Measurements from ENCODE around the gene TBX4. TPM values are rescaled to one million over a fixed set of nuclear protein-coding genes. Genes with fewer than 3 reads are reported as not detected.
"Not testable (repeated sequence)": the region's sequence is repeated elsewhere in the genome, so short reads cannot be mapped to it uniquely, and the experiment has no call there.

The TBX4 gene
- total RNA-seq, 1 experiment from 2014 or later: 1.0 TPM

GRCh38 chr17:61483778-61484116, 31.5 kb downstream of the TBX4 start:
- DNase-seq (ENCODE audit: low spot score): no peak

DNA sequence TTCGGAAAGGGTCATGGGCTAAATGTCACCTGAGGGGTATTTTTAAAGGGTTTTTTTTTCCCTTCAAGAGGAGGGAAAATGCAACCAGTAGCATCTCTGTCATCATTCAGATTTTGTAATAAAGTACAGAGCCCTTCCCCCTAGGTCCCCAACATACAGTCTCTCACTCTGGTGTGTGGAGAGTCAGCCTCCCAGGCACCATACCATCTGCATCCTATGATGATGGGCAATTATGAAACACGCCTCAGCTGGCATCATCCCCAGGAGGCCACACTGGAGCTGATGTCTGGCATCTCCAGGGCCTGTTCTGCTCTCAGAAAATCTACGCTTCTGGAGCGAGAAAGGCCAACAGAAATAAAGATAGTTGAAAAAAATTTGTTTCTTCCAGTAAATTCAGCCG, 32.0 kb downstream of the TBX4 start:
- no peak for DNase-seq (ENCODE audit: low spot score)

DNA sequence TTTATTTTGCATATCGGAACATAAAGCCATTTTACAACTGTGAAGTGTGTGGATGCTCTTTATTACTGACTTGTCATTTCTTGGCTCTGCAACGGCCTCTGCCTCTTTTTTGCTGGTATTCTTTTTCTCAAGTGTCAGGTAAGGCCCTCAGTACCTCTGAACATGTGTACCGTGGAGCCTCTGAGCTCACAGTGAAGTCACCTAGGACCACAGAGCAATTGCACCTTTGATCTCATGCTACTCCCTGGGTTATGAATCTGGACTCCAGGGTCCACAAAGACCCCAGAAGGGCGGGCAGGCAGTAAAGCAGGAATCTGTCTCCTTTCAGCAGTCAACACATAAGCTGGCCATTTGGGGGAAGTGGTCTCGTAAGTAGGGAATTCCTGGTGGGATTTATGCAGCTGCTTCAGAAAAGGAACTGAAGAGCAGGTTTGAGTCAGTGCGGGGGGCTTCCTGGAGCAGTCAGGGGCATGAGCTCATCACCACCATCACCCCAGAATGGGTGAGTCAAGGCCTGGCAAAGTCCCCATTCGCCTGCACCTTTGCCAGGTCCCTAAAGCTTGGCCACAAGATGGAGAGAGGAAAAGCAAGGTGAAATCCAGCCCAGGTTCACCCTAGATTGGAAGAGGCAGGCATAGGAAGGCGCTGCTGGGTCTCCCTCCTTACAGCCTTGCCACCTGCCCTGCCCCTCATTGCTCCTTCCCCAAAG, 33.0 kb downstream of the TBX4 start:
- peak; percentile 25 for DNase-seq (ENCODE audit: low spot score)

- no peak for DNase-seq (ENCODE audit: low spot score)
Observed at GRCh38 chr17:61486135-61487120, 34.2 kb downstream of the TBX4 start.

DNA sequence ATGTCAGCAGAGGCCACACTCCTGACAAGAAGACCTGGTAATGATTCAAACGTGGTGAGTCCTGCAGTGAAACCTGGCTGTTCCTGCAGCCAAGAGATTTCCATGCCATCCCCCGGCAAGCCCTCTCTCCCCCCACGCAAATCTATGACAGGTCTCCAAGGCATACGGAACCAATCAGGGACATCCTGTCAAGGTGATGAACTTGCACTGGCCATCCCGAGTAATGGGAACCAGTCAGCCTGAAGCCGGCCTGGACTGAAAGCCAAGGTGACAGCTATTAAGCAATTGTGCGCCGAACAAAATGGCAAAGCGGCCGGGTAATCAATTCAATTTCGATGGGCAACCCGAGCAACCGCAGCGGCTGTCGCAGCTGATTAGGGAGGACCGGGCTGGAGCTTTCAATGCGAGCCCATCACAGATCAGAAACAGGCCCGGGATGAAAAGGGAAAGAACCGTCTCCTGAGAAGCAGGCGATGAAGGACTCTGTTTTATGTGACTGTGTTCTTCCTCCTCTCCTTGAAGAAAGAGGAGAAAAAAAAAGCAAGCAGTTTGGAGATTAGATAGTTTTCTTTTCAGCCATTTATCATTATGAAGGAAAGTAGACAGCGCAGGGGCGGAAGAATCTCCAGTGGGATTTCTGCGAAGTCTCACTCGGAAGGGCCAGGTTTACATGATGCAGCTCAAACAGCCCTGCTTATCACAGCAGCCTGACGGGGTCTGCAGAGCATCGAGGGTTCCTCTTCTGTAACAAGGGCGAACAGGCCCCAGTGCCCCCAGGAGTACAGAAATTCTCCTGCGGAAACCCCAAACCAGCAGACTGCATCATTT, 35.2 kb downstream of the TBX4 start:
- DNase-seq (ENCODE audit: low spot score): no peak

GRCh38 chr17:61487989-61488595, 35.9 kb downstream of the TBX4 start:
- no peak for DNase-seq (ENCODE audit: low spot score)

- DNase-seq (ENCODE audit: low spot score): no peak
Observed at GRCh38 chr17:61488878-61489718, 36.9 kb downstream of the TBX4 start.

GRCh38 chr17:61489719-61490490, 37.7 kb downstream of the TBX4 start:
- no peak for DNase-seq (ENCODE audit: low spot score)

DNA sequence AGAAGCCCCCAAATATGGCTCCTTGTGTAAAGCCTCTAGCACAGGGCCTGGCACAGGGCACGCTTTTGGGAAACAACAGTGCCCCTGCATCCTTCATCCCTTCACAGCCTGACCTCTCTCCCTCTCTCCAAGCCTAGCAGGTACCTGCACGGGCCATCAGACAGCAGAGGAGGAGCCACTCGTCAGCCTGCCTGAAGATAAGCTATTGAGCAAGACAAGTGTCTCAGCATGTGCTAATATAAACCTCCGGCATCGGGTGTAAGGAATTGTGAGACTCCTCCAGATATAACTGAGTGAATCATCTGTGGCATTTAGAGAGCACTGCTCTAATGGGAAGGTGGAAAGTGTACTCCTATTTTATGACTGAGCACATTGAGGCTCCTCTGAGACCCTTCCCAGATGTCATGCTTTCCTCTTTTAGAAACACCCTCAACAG, 38.3 kb downstream of the TBX4 start:
- peak; percentile 79 for DNase-seq (ENCODE audit: low spot score)

- DNase-seq (ENCODE audit: low spot score): no peak
Observed at GRCh38 chr17:61491981-61492380, 39.8 kb downstream of the TBX4 start.

- DNase-seq (ENCODE audit: low spot score): peak; percentile 43
Observed at GRCh38 chr17:61492759-61493526, 40.7 kb downstream of the TBX4 start.

GRCh38 chr17:61493830-61494324, 41.7 kb downstream of the TBX4 start:
- not testable (repeated sequence) for DNase-seq (ENCODE audit: low spot score)

GRCh38 chr17:61494325-61495160, 42.3 kb downstream of the TBX4 start:
- DNase-seq (ENCODE audit: low spot score): no peak

GRCh38 chr17:61495161-61495857, 43.1 kb downstream of the TBX4 start:
- peak; percentile 98 for DNase-seq (ENCODE audit: low spot score)

DNA sequence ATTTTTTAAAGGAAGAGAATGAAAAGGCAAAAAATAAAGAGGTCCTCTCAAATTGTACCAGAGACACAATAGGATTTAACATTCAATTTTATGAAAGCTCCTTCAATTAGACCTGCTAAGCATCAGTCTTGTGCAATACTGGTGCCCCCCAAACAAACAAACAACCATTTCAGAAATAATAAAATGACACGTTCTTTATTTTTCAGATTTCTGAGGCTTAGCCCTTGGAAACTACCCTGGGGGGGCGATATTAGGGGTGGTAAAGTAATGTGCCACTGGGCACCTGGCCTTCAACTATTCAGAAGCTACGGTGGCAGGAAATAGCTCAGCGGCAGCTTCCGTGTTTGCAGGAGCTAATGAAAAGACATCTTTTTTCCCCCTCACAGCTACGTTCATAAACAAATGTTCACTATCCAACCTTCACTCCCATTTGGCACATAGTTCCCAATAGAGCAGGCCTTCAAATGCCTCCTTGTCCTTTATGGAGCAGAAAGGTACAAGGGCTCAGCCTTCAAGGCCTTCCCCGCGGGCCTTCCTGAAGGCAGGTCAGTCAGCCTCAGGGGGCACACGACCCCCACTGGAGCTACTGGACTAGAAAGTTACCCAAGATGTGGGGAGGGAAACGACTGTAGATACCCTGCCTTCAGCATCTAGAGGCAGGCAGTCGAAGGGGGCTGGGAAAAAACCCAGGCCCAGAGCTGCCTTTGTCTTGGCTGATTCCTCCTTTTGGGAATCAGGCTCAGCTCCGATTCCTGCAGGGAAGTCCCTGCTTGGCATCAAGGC, 44.1 kb downstream of the TBX4 start:
- no peak for DNase-seq (ENCODE audit: low spot score)

DNA sequence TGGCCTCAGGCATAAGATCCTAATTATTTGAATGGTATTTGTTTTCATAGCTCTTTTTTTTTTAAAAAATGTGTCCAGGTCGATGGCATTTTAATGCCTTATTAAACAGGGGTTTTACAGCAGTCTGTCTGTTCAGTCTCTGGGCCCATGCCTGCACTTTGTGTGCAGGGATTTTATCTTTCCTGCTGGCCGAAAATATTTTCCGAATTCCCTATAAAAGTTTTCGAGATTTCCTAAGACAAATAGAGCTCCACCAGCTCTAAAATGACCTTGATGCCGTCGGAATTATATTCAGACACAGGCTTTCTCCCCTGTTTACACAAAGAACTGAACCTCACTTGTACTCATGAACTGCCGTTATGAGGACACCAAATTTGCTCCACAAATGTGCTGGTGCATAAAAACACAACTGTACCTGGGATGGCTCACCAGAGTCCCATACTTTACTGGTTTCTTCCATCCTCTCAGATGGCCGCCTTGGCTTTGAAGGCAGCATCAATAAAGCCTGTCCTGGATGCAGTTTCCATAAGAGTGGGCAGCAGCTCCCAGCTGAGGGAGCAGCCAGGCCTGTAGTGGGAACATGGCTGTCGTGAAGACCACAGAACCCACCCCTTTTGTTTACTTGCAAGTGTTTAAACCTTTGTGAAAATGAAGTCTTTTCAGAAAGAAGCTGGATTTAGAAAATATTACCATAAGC, 44.9 kb downstream of the TBX4 start:
- DNase-seq (ENCODE audit: low spot score): no peak
